Thyroid gland (tissue), 4 donors: Measurements from ENCODE around the gene HHIPL1.

Source experiments
- POLR2A ChIP-seq, 2 donors: fragments of 450-650 bp; IDR thresholded peaks; one replicate each; pipeline ENCODE4 v1.6.1; 2017; ENCODE audit warnings: antibody characterized with exemption in 2 of 2, mild to moderate bottlenecking in 2 of 2, moderate library complexity in 1 of 2
- TF ChIP-seq, protein P1 (sequence below), 6 experiments: fragments of 200-600 bp in 3 of 6; fragments of 450-650 bp in 3 of 6; sonication (generic) in 3 of 6; IDR thresholded peaks; one replicate each; pipeline ENCODE4 v1.5.1; 2016 to 2019; ENCODE audit warnings: antibody characterized with exemption in 6 of 6, mild to moderate bottlenecking in 2 of 6, inconsistent platforms in 1 of 6, moderate library complexity in 1 of 6

DNA sequence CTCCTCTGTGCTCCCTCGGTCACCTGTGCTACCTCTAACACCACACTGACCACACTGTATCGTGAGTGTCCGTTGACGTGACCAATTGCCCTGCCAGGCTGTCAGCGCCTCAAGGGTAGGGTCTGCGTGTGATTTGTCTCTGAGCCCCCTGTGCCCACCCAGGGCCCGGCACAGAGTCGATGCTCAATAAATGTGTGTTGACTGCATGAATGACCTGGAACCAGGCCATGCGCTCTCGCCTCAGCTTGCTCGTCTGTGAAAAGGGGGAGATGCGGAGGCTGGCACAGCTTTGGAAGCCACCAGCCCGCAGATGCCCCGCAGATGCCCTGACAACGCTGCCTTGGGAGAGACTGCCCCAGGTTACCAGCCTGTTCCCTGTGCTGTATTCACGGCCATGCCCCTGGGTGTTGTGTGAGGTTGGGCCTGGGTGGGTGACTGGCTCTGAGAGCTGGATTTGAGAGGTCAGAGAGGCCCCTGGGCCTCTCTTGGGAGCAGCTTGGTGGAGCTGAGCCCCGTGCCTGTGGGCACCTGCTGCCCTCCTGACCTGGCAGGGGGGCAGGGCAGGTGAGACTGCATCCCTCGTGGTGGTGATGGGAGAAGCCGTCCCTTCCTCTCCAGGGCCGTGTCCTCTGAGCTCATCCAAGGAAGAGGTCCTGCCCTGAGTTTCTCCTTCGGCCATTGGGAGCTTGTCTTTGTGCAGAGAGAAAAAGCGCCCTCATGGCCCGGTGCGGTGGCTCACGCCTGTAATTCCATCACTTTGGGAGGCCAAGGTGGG is 82.4 kb downstream of the HHIPL1 start:
- TF ChIP-seq, protein P1, sequence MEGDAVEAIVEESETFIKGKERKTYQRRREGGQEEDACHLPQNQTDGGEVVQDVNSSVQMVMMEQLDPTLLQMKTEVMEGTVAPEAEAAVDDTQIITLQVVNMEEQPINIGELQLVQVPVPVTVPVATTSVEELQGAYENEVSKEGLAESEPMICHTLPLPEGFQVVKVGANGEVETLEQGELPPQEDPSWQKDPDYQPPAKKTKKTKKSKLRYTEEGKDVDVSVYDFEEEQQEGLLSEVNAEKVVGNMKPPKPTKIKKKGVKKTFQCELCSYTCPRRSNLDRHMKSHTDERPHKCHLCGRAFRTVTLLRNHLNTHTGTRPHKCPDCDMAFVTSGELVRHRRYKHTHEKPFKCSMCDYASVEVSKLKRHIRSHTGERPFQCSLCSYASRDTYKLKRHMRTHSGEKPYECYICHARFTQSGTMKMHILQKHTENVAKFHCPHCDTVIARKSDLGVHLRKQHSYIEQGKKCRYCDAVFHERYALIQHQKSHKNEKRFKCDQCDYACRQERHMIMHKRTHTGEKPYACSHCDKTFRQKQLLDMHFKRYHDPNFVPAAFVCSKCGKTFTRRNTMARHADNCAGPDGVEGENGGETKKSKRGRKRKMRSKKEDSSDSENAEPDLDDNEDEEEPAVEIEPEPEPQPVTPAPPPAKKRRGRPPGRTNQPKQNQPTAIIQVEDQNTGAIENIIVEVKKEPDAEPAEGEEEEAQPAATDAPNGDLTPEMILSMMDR (IDR thresholded peaks at IDR 0.05): no peak
- TF ChIP-seq POLR2A (IDR thresholded peaks at IDR 0.05): no peak
